Muscle layer of colon (tissue), 2 donors: ENCODE results near the gene DXO.
"Not testable (repeated sequence)": the region's sequence is repeated elsewhere in the genome, so short reads cannot be mapped to it uniquely, and the experiment has no call there.

Experiments
- H3K27ac ChIP-seq: one replicate; pipeline ENCODE4 v1.7.0; 2013; ENCODE audit warnings: low read depth, mild to moderate bottlenecking, low read length, moderate library complexity
- H3K27me3 ChIP-seq, 2 donors: one replicate each; pipeline ENCODE4 v1.7.0; 2013; ENCODE audit warnings: low read length in 2 of 2, mild to moderate bottlenecking in 2 of 2; ENCODE audit not compliant: insufficient read depth in 2 of 2, control insufficient read depth in 1 of 2
- H3K36me3 ChIP-seq: one replicate; pipeline ENCODE4 v1.7.0; 2013; ENCODE audit warnings: mild to moderate bottlenecking, low read length; ENCODE audit not compliant: insufficient read depth
- H3K4me1 ChIP-seq: one replicate; pipeline ENCODE4 v1.7.0; 2013; ENCODE audit warnings: mild to moderate bottlenecking, low read length; ENCODE audit not compliant: insufficient read depth
- H3K4me3 ChIP-seq, 2 donors: one replicate each; pipeline ENCODE4 v1.7.0; 2013; ENCODE audit warnings: low read length in 2 of 2, low read depth in 1 of 2, mild to moderate bottlenecking in 1 of 2, moderate library complexity in 1 of 2
- H3K9ac ChIP-seq: one replicate; pipeline ENCODE4 v1.7.0; 2013; ENCODE audit warnings: low read length
- H3K9me3 ChIP-seq: one replicate; pipeline ENCODE4 v1.7.0; 2013; ENCODE audit warnings: mild to moderate bottlenecking, low read length
- donor health status: abdominal sarcoma.
- donor health status: Adenocarcinoma of cecum.

The DXO gene

GRCh38 chr6:31935021-31935420, 36.9 kb downstream of the DXO start:
- Histone ChIP-seq H3K4me1 (no peaks in the 10 kb centered on the region), H3K4me3 (no peak overlapping the region), H3K9ac (no peak overlapping the region), H3K9me3 (no peaks in the 10 kb centered on the region), H3K27me3 (no peaks in the 10 kb centered on the region), H3K36me3 (no peaks in the 10 kb centered on the region), H3K27ac (no peak overlapping the region)

DNA sequence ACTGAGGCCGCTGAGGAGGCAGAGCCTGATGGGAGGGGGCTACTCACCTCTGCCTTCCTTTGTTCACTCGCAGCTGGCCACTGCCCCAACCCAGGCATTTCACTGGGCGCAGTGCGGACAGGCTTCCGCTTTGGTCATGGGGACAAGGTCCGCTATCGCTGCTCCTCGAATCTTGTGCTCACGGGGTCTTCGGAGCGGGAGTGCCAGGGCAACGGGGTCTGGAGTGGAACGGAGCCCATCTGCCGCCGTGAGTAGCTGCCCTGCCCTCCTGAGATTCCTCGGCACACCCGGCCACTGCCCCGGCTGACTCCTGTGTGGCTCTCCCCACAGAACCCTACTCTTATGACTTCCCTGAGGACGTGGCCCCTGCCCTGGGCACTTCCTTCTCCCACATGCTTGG, 38.4 kb downstream of the DXO start:
- Histone ChIP-seq H3K4me1 (no peaks in the 10 kb centered on the region), H3K9me3 (no peaks in the 10 kb centered on the region), H3K4me3 (no peak overlapping the region), H3K27me3 (no peaks in the 10 kb centered on the region), H3K27ac (no peak overlapping the region), H3K9ac (no peak overlapping the region), H3K36me3 (no peaks in the 10 kb centered on the region)

- H3K9ac ChIP-seq, H3K4me3 ChIP-seq, H3K4me1 ChIP-seq, H3K36me3 ChIP-seq, H3K27ac ChIP-seq, H3K9me3 ChIP-seq, H3K27me3 ChIP-seq: not testable (repeated sequence)
Measured at GRCh38 chr6:31932137-31932536, 39.8 kb downstream of the DXO start.

- Histone ChIP-seq H3K36me3 (no peaks in the 10 kb centered on the region), H3K4me1 (no peaks in the 10 kb centered on the region), H3K27ac (no peak overlapping the region), H3K4me3 (no peak overlapping the region), H3K9me3 (no peaks in the 10 kb centered on the region), H3K27me3 (no peaks in the 10 kb centered on the region), H3K9ac (no peak overlapping the region)
Measured at GRCh38 chr6:31930962-31931361, 41.0 kb downstream of the DXO start.

DNA sequence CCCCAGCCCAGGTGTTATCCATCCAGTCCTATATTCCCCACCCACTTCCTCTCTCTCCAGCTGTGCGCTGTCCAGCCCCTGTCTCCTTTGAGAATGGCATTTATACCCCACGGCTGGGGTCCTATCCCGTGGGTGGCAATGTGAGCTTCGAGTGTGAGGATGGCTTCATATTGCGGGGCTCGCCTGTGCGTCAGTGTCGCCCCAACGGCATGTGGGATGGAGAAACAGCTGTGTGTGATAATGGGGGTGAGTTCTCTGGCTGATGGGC, 43.3 kb downstream of the DXO start:
- no peak overlapping the region for H3K27ac ChIP-seq
- no peaks in the 10 kb centered on the region for H3K9me3 ChIP-seq
- no peaks in the 10 kb centered on the region for H3K36me3 ChIP-seq
- no peaks in the 10 kb centered on the region for H3K4me1 ChIP-seq
- no peaks in the 10 kb centered on the region for H3K27me3 ChIP-seq
- no peak overlapping the region for H3K9ac ChIP-seq
- peak overlapping the region in 1 of 2 donors; percentile 21 for H3K4me3 ChIP-seq

DNA sequence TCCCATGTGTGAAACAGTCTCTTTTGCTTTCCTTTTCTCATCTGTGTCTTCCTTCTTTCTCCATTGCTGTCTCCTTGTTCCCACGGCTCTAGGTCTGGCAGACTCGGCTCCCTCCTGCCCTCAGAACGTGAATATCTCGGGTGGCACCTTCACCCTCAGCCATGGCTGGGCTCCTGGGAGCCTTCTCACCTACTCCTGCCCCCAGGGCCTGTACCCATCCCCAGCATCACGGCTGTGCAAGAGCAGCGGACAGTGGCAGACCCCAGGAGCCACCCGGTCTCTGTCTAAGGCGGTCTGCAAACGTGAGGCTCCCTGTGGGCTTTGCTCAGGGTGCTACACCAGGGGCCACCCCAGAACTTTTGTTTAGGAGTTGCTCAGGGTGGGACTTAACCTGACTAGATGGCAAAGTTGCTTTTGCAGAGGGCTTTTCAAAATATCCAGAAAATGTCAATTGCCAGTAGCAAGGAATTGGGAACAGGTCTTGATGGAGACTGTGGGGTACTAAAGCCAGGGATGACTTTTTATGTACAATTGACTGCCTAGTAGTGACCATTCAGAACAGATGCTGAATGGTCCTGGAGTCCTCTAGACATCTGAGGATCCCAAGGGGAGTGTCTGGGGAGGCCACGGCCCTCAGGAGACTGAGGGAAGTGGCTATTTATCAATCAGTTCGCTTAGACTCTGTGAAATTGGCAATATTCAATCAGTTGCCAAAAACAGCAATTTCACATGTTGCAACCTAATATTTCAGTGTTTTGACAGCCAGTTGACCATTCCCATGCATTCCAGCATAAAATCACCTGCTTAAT, 43.9 kb downstream of the DXO start:
- H3K36me3 ChIP-seq, result no peaks in the 10 kb centered on the region
- H3K4me1 ChIP-seq, result no peaks in the 10 kb centered on the region
- no peaks in the 10 kb centered on the region for H3K9me3 ChIP-seq
- H3K4me3 ChIP-seq, result peak overlapping the region in 1 of 2 donors; percentile 21
- H3K9ac ChIP-seq, result no peak overlapping the region
- no peaks in the 10 kb centered on the region for H3K27me3 ChIP-seq
- no peak overlapping the region for H3K27ac ChIP-seq

DNA sequence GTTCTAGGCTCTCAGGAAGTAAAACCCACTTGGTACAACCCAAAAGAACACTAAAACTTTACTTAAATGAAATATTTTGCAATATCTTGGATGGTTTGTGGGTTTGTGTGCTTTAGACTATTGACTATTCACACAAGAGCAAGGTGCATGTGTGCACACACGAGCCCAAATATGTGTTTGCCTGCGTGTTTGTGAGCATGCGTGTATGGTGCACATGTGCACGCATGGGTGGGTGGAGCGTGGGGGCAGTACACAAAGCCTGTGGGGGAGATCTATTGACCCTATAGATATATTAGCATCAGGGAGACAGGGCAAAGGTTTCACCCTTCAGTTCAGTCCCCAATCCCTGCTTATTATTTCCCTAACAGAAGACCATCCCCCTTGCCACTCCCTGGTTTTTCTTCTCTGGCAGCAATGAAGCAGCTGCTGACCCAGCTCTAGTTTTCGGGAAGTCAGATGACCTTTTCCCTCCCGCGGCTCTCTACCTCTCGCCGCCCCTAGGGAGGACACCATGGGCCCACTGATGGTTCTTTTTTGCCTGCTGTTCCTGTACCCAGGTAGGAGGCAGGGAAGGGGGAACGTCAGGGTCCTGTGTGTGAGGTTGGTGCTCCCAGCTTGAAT, 44.6 kb downstream of the DXO start, which contains the start of gene C2:
Gene C2 (plus strand): TSS at position 476 of the 621 bp plus-strand sequence. CDS start 36 bp downstream, at position 512.
- Histone ChIP-seq H3K4me1 (no peaks in the 10 kb centered on the region), H3K27me3 (no peaks in the 10 kb centered on the region), H3K9ac (no peak within 1 kb of the TSS), H3K9me3 (no peaks in the 10 kb centered on the region), H3K36me3 (no peaks in the 10 kb centered on the region), H3K4me3 (peak within 1 kb of the TSS in 1 of 2 donors; percentile 21), H3K27ac (no peak within 1 kb of the TSS)

GRCh38 chr6:31922942-31923341, 49.0 kb downstream of the DXO start:
- H3K4me3 ChIP-seq, result no peak overlapping the region
- H3K9me3 ChIP-seq, result no peaks in the 10 kb centered on the region
- no peaks in the 10 kb centered on the region for H3K27me3 ChIP-seq
- H3K27ac ChIP-seq, result no peak overlapping the region
- H3K4me1 ChIP-seq, result no peaks in the 10 kb centered on the region
- no peak overlapping the region for H3K9ac ChIP-seq
- H3K36me3 ChIP-seq, result no peaks in the 10 kb centered on the region

DNA sequence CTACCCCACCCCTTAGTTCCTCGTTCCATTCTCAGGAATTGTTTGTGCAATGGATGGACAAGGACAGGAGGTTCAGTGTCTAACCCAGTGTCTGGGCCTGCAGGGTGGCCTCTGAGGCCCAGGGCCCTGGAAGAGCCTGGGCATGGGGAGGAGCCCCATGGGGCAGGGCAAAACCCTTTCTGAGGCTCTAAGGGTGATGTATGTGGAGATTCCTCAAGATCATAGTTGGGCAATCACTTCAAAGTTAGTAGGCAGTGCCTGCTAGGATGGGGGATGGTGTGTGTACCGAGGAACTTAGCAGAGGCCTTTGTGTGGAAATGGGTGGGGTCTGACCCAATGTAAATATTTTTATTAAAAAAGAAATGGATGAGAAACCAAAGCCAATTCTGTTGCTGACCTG, 51.1 kb downstream of the DXO start:
- no peaks in the 10 kb centered on the region for H3K36me3 ChIP-seq
- H3K9me3 ChIP-seq, result no peaks in the 10 kb centered on the region
- no peak overlapping the region for H3K27ac ChIP-seq
- no peak overlapping the region for H3K9ac ChIP-seq
- H3K4me3 ChIP-seq, result no peak overlapping the region
- no peaks in the 10 kb centered on the region for H3K4me1 ChIP-seq
- H3K27me3 ChIP-seq, result no peaks in the 10 kb centered on the region
